Measurements from ENCODE around the gene CGB5.

The CGB5 gene

GRCh38 chr19:49085020-49085867, 41.6 kb downstream of the CGB5 start, which contains the start of gene SNRNP70:
TSS of gene SNRNP70 (plus strand) at chr19:49085451. CDS start at chr19:49086415, 964 bp downstream.
- DNase-seq (ENCODE audit: low read depth, low spot score): peak; percentile 99

- no peak for DNase-seq (ENCODE audit: low read depth, low spot score)
Measured at GRCh38 chr19:49085868-49086232, 42.2 kb downstream of the CGB5 start.

- no peak for DNase-seq (ENCODE audit: low read depth, low spot score)
Measured at GRCh38 chr19:49086296-49086695, 42.6 kb downstream of the CGB5 start.

GRCh38 chr19:49091391-49092038, 47.9 kb downstream of the CGB5 start:
- no peak for DNase-seq (ENCODE audit: low read depth, low spot score)

GRCh38 chr19:49092686-49093085, 49.0 kb downstream of the CGB5 start:
- no peak for DNase-seq (ENCODE audit: low read depth, low spot score)
